Smooth muscle cell (in vitro differentiated cells): ENCODE measurements around the gene MPZL1. TPM values are rescaled to one million over a fixed set of nuclear protein-coding genes. Genes with fewer than 3 reads are reported as not detected.

ENCODE experiments used
- DNase-seq: peaks from one replicate; lab custom pipeline; 2025; ENCODE audit not compliant: unreplicated experiment; lab: John Stamatoyannopoulos, UW
- H2AFZ ChIP-seq: fragments of 200-600 bp; sonication (generic); 2 replicates; pipeline ENCODE4 v1.6.0; 2016; ENCODE audit warnings: antibody characterized with exemption, low read depth, mild to moderate bottlenecking
- H3F3A ChIP-seq: fragments of 200-600 bp; sonication (generic); 2 replicates; pipeline ENCODE4 v1.6.0; 2017; ENCODE audit warnings: antibody characterized with exemption, low read depth
- H3K27ac ChIP-seq: fragments of 200-600 bp; sonication (generic); 2 replicates; pipeline ENCODE4 v1.5.1; 2016; ENCODE audit warnings: low read depth, mild to moderate bottlenecking
- H3K27me3 ChIP-seq: fragments of 200-600 bp; sonication (generic); 2 replicates; pipeline ENCODE4 v1.6.1; 2016; ENCODE audit warnings: low read depth, mild to moderate bottlenecking
- H3K36me3 ChIP-seq: fragments of 200-600 bp; sonication (generic); 2 replicates; pipeline ENCODE4 v1.5.1; 2016; ENCODE audit warnings: low read depth
- H3K4me1 ChIP-seq: fragments of 200-600 bp; sonication (generic); 2 replicates; pipeline ENCODE4 v1.5.1; 2016; ENCODE audit warnings: low read depth
- H3K4me2 ChIP-seq: fragments of 200-600 bp; sonication (generic); 2 replicates; pipeline ENCODE4 v1.6.0; 2016; ENCODE audit warnings: mild to moderate bottlenecking
- H3K4me3 ChIP-seq: fragments of 200-600 bp; sonication (generic); 2 replicates; pipeline ENCODE4 v1.5.1; 2016; ENCODE audit warnings: mild to moderate bottlenecking
- H3K79me2 ChIP-seq: fragments of 200-600 bp; sonication (generic); 2 replicates; pipeline ENCODE4 v1.6.0; 2016; ENCODE audit warnings: low read depth, mild to moderate bottlenecking
- H3K9ac ChIP-seq: fragments of 200-600 bp; sonication (generic); 2 replicates; pipeline ENCODE4 v1.6.0; 2016; ENCODE audit warnings: low read depth
- H3K9me3 ChIP-seq: fragments of 200-600 bp; sonication (generic); replicated peaks from 2 replicates; pipeline ENCODE4 v1.5.1; 2016; ENCODE audit warnings: low read depth
- H4K20me1 ChIP-seq: fragments of 200-600 bp; sonication (generic); 2 replicates; pipeline ENCODE4 v1.6.0; 2016; ENCODE audit warnings: low read depth
- WGBS: methylation state at CpG from one replicate; pipeline ENCODE4 v1.1.7; 2016; ENCODE audit warnings: low lambda C conversion rate; 5-methylcytosine and 5-hydroxymethylcytosine counted together
- polyA plus RNA-seq: library from polyadenylated mRNA; unstranded; fragments of >200 nt; fragmentation: Nextera tagmentation; extraction: Ambion mirVana; gene quantifications from 2 replicates; pipeline ENCODE4 v1.2.1, GENCODE V29; 2016
- total RNA-seq: library from RNA; depleted of rRNA; stranded (reverse); fragments of >200 nt; gene quantifications from 2 replicates; pipeline ENCODE4 v1.2.3, GENCODE V29; 2014
- TF ChIP-seq, protein P1 (sequence below): fragments of 200-600 bp; sonication (generic); IDR thresholded peaks from 2 replicates; pipeline ENCODE4 v1.5.1; 2017; ENCODE audit warnings: borderline replicate concordance, mild to moderate bottlenecking, antibody characterized with exemption; ENCODE audit not compliant: insufficient read depth, poor library complexity, severe bottlenecking

MPZL1 gene
- total and polyA plus RNA-seq, 2 experiments from 2014 or later, result 250 to 276 TPM

DNA sequence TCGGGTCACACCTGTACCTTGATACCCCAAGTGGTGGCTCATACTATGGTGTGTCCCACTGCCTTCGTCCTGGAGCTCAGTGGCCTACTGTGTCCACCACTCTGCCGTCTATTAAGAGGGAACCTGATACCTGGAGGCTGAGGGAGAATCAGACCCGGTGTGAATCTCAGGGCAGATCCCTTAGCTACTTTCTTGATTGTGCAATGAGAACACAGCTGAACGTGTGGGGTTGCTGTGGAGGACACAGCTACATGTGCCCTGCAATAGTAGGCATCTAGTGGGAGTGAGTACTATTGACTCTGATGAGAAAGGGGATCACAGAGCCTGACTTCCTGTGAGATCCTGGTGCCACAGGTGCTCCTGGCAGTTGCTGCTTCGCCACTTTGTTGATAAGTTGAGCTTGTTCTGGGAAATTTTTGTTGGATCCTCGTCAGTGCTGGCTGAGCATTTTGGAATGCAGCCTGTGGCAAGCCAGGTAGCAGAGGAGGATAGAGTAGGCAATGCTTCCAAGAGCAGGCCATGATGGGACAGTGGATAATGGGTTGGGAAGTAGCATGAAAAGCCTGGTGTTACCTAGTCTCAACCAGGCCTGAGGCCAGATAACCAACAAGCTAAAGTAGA lies 28.2 kb upstream of the MPZL1 start:
- no peaks in the 10 kb centered on the region for H3K36me3 ChIP-seq

DNA sequence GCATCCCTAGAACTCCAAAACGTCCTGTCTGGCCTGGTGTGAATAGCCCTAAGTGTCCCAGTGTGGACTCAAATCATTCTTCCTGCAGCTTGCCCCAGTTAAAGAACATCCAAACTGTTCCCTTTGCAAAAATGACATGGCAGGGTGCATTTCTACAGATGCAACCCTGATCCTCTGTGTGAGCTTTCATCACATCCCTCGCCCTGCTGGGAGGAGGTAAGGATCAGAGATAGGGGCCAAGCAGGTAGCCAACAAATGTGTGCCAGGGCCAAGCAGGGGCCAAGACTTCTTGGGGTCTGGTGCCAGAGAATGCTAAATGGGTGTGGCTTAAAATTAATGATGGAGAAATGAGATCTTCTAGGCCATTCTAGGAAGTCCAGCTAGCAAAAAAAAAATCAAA lies 27.1 kb upstream of the MPZL1 start:
- Histone ChIP-seq H3K4me2 (no peak overlapping the region), H2AFZ (no peak overlapping the region), H3K9ac (no peak overlapping the region), H3K4me3 (no peak overlapping the region), H3K9me3 (no peaks in the 10 kb centered on the region), H3K27ac (no peak overlapping the region), H3K4me1 (no peaks in the 10 kb centered on the region), H4K20me1 (no peaks in the 10 kb centered on the region), H3K36me3 (no peaks in the 10 kb centered on the region), H3K27me3 (no peaks in the 10 kb centered on the region), H3K79me2 (no peaks in the 10 kb centered on the region), H3F3A (no peaks in the 10 kb centered on the region)
- WGBS, result 94% methylated on average over 2 of the region's 2 CpGs
- no peak for DNase-seq
- TF ChIP-seq, protein P1, sequence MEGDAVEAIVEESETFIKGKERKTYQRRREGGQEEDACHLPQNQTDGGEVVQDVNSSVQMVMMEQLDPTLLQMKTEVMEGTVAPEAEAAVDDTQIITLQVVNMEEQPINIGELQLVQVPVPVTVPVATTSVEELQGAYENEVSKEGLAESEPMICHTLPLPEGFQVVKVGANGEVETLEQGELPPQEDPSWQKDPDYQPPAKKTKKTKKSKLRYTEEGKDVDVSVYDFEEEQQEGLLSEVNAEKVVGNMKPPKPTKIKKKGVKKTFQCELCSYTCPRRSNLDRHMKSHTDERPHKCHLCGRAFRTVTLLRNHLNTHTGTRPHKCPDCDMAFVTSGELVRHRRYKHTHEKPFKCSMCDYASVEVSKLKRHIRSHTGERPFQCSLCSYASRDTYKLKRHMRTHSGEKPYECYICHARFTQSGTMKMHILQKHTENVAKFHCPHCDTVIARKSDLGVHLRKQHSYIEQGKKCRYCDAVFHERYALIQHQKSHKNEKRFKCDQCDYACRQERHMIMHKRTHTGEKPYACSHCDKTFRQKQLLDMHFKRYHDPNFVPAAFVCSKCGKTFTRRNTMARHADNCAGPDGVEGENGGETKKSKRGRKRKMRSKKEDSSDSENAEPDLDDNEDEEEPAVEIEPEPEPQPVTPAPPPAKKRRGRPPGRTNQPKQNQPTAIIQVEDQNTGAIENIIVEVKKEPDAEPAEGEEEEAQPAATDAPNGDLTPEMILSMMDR, result no peak

More for the DNA sequence above, 28.2 kb upstream of the MPZL1 start:
- H3K27me3 ChIP-seq, result no peaks in the 10 kb centered on the region
- no peaks in the 10 kb centered on the region for H3K9me3 ChIP-seq
- H3K4me3 ChIP-seq, result no peak overlapping the region
- no peak overlapping the region for H3K9ac ChIP-seq
- no peaks in the 10 kb centered on the region for H4K20me1 ChIP-seq
- DNase-seq, result no peak
- no peak overlapping the region for H3K27ac ChIP-seq
- H3K4me2 ChIP-seq, result no peak overlapping the region
- H3F3A ChIP-seq, result no peaks in the 10 kb centered on the region
- H3K4me1 ChIP-seq, result no peaks in the 10 kb centered on the region
- no peak overlapping the region for H2AFZ ChIP-seq
- TF ChIP-seq, protein P1, result no peak
- no peaks in the 10 kb centered on the region for H3K79me2 ChIP-seq
- WGBS, result 94% methylated on average over 7 of the region's 7 CpGs

DNA sequence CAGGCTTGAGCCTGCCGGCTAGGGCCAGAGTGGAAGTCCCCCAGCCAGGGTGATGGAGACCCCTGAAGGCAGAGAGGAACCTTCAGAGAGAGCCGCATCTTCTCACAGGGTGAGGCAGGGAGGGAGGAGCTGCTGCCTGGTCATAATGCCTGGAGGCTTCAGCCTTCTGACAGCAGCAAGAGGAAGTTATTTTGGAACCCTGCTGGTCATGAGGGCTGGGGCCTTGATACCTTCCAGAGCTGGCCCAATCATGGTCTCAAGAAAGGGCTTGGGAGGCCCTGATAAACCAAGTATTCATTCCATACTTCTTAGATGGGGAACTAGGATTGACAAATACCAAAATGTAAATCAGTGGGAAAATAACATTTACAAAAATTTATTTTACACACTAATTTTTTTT lies 26.6 kb upstream of the MPZL1 start:
- no peak overlapping the region for H3K9ac ChIP-seq
- H3K9me3 ChIP-seq, result no peaks in the 10 kb centered on the region

More for the DNA sequence above, 26.6 kb upstream of the MPZL1 start:
- no peaks in the 10 kb centered on the region for H4K20me1 ChIP-seq
- H3K4me3 ChIP-seq, result no peak overlapping the region
- no peak overlapping the region for H3K4me2 ChIP-seq
- no peaks in the 10 kb centered on the region for H3K27me3 ChIP-seq
- no peak overlapping the region for H3K27ac ChIP-seq
- H3K4me1 ChIP-seq, result no peaks in the 10 kb centered on the region
- H3K79me2 ChIP-seq, result no peaks in the 10 kb centered on the region
- H3F3A ChIP-seq, result no peaks in the 10 kb centered on the region
- 56% methylated on average over 2 of the region's 2 CpGs for WGBS
- no peak for DNase-seq
- TF ChIP-seq, protein P1, result no peak
- no peaks in the 10 kb centered on the region for H3K36me3 ChIP-seq
- no peak overlapping the region for H2AFZ ChIP-seq
